ENCODE measurements around the gene METTL3. TPM values are rescaled to one million over a fixed set of nuclear protein-coding genes. Genes with fewer than 3 reads are reported as not detected.
"Not testable (repeated sequence)": the region's sequence is repeated elsewhere in the genome, so short reads cannot be mapped to it uniquely, and the experiment has no call there.

Gene METTL3
- 72.9 and 81.7 TPM in 2 replicates for total RNA-seq

DNA sequence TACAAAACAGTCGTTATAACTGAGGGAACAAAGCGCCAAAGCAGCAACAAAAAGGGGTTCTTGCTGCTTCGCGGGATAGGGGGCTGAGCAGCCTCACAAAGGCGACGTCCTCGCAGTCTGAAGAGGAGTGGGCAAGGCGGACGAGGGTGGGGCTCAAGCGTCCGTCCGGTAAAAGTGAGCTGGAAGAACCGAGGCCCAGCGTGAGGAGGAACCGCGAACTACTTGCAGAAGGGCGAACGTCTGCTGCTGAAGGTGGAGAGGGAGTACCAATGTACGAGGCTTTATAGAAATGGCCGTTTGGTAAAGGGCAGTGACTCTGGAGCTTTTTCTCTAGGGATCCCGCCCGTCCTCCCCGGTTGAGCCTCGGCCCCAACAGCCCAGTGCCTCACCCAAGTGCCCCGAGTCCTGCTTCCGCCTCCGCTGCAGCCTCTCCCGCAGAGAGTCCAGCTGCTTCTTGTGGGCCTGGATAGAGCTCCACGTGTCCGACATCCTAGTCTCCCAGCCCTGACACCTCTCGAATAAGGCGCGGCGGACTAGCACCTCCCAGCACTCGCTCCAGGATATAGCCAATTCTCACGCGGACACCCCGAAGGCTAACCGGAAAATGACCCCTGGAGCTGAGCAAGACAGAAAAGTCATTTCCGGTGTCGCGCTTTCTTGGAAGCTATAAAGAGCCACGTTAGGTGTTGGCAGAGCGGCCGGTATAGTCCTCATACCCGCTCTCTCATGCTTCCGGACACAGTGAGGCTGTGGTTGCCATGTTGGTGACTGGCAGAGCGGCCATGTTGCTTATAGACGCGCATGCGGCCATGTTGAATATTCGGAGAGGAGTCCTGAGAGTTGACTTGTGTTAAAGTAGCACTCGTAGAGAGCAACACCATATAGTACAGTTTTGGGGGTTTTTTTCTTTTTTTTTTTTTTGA is at the start of gene METTL3:
Gene METTL3, minus strand, starts transcription at position 606 of the 923 bp plus-strand sequence. Its CDS starts 117 bp downstream, at position 489.
- Mint-ChIP-seq H3K27me3 (peaks cover 4% of the 10 kb centered on the region), H3K9me3 (peaks cover 5% of the 10 kb centered on the region), H3K36me3 (ENCODE audit: low read depth) (peaks cover 25% of the 10 kb centered on the region), H3K27ac (peak within 1 kb of the TSS; percentile 98), H3K4me3 (peak within 1 kb of the TSS; percentile 99), H3K4me1 (peaks cover 28% of the 10 kb centered on the region)
- DNase-seq, result peak; percentile 98
- intact Hi-C loops (cut with micrococcal nuclease), result loop anchor here (1.0 to 5.0 kb wide), 5 partner anchors 15 to 899 kb away; partner anchors contain the start of genes CHD8, SALL2, SUPT16H and TOX4

DNA sequence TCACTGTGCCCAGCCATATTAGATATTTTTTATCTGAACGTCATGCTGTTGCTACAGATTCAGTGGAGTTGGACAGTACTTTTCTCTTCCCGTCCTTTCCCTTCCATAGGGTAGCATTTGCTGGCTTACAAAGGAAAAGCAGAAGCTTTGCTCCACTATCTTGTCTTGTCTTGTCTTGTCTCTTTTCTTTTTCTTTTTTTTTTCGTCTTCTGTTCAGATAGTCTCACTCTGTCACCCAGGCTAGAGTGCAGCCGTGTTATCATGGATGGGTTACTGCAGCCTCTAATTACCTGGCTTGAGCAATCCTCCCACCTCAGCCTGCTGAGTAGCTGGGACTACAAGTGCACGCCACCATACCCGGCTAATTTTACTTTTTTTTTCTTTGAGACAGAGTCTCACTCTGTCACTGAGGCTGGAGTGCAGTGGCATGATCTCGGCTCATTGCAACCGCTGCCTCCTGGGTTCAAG is 47.6 kb upstream of the METTL3 start:
- H3K27me3 Mint-ChIP-seq, result peaks cover 2% of the 10 kb centered on the region
- peaks cover 5% of the 10 kb centered on the region for H3K4me1 Mint-ChIP-seq
- no peaks in the 10 kb centered on the region for H3K9me3 Mint-ChIP-seq
- no peak overlapping the region for H3K27ac Mint-ChIP-seq
- intact Hi-C loops (cut with micrococcal nuclease), result loop anchor here (10.0 kb wide), 1 partner anchor 454 kb away; the partner anchor contains the start of gene TMEM253
- no peak overlapping the region for H3K4me3 Mint-ChIP-seq
- no peak for DNase-seq
- H3K36me3 Mint-ChIP-seq (ENCODE audit: low read depth), result no peaks in the 10 kb centered on the region

GRCh38 chr14:21557084-21557901 is 46.2 kb upstream of the METTL3 start:
- no peaks in the 10 kb centered on the region for H3K9me3 Mint-ChIP-seq
- H3K27me3 Mint-ChIP-seq, result no peaks in the 10 kb centered on the region
- intact Hi-C loops (cut with micrococcal nuclease), result loop anchor here (1.0 to 10.0 kb wide), 5 partner anchors 59 to 452 kb away; partner anchors contain the start of genes CHD8, TMEM253 and TOX4
- no peaks in the 10 kb centered on the region for H3K36me3 Mint-ChIP-seq (ENCODE audit: low read depth)
- peak overlapping the region; percentile 41 for H3K4me3 Mint-ChIP-seq
- no peak overlapping the region for H3K27ac Mint-ChIP-seq
- peak; percentile 93 for DNase-seq
- peaks cover 5% of the 10 kb centered on the region for H3K4me1 Mint-ChIP-seq

DNA sequence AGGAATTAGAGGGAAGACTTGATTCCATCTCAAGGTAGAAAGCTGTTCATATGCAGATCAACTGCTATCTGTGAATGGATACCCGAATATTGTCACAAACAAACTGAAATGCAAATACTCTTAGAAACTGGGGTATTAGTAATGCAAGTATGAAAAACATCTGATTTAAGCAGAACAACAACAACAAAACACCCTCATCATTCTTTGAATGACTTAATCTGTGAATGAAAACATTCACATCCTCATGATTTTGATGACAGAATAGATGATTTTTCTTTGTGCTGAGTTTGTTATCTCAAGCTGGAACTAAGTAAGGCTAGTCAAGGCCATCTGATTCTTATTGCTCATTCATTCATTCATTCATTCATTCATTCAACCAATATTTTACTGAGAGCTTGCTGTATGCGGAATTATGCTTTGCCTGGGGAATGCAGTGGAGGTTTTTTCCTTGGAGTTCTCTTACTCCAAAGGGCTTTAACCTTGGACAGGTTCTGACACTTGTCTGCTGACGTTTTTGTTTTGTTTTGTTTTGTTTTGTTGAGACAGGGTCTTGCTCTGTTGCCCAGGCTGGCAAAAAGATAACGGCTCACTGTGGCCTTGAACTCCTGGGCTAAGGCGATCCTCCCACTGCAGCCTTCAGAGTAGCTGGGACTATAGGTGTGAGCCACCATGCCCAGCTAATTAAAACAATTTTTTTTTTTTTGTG is 45.4 kb upstream of the METTL3 start:
- Mint-ChIP-seq H3K27me3 (no peaks in the 10 kb centered on the region), H3K36me3 (ENCODE audit: low read depth) (no peaks in the 10 kb centered on the region), H3K9me3 (no peaks in the 10 kb centered on the region), H3K27ac (no peak overlapping the region), H3K4me1 (peaks cover 5% of the 10 kb centered on the region), H3K4me3 (no peak overlapping the region)
- DNase-seq, result no peak
- intact Hi-C loops (cut with micrococcal nuclease), result loop anchor here (1.0 to 10.0 kb wide), 5 partner anchors 58 to 452 kb away; partner anchors contain the start of genes CHD8, TMEM253 and TOX4

DNA sequence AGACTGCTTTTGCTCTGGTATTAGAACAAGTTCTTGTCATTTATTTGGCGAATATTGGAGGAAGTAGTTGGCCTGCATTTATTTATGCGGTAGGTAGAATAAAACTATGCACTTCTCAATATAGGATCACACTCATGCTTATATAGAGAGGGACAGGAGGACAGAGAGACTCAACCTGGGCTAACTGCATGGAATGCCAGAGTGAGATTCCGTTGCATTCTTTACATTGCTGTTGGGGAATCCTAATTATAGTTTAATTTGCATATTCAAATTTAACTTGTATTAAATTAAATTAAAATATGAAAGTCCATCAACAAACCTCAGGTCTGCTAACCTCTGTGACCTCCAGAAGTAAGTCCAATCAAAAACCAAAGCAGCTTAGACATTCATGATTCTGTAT is 42.1 kb upstream of the METTL3 start:
- H3K36me3 Mint-ChIP-seq (ENCODE audit: low read depth), result no peaks in the 10 kb centered on the region
- H3K9me3 Mint-ChIP-seq, result no peaks in the 10 kb centered on the region
- no peak overlapping the region for H3K27ac Mint-ChIP-seq
- no peaks in the 10 kb centered on the region for H3K27me3 Mint-ChIP-seq
- no peak overlapping the region for H3K4me3 Mint-ChIP-seq
- intact Hi-C loops (cut with micrococcal nuclease), result loop anchor here (10.0 kb wide), 1 partner anchor 448 kb away; the partner anchor contains the start of gene TMEM253
- no peak for DNase-seq
- H3K4me1 Mint-ChIP-seq, result peaks cover 5% of the 10 kb centered on the region

- peaks cover 15% of the 10 kb centered on the region for H3K27me3 Mint-ChIP-seq
- H3K27ac Mint-ChIP-seq; H3K9me3 Mint-ChIP-seq; H3K36me3 Mint-ChIP-seq (ENCODE audit: low read depth); H3K4me1 Mint-ChIP-seq; intact Hi-C loops (cut with micrococcal nuclease); DNase-seq; H3K4me3 Mint-ChIP-seq: not testable (repeated sequence)
Observed at GRCh38 chr14:21544588-21544987, 33.4 kb upstream of the METTL3 start.

GRCh38 chr14:21543963-21544362 is 32.8 kb upstream of the METTL3 start:
- Mint-ChIP-seq H3K27ac (no peak overlapping the region), H3K9me3 (no peaks in the 10 kb centered on the region), H3K36me3 (ENCODE audit: low read depth) (no peaks in the 10 kb centered on the region), H3K4me3 (no peak overlapping the region), H3K4me1 (no peaks in the 10 kb centered on the region), H3K27me3 (peaks cover 21% of the 10 kb centered on the region)
- DNase-seq, result no peak
- intact Hi-C loops (cut with micrococcal nuclease), result no loop called here

- no peak overlapping the region for H3K4me3 Mint-ChIP-seq
- no peaks in the 10 kb centered on the region for H3K36me3 Mint-ChIP-seq (ENCODE audit: low read depth)
- no peaks in the 10 kb centered on the region for H3K9me3 Mint-ChIP-seq
- no peaks in the 10 kb centered on the region for H3K4me1 Mint-ChIP-seq
- no peak overlapping the region for H3K27ac Mint-ChIP-seq
- peaks cover 24% of the 10 kb centered on the region for H3K27me3 Mint-ChIP-seq
- DNase-seq, result no peak
- intact Hi-C loops (cut with micrococcal nuclease), result no loop called here
Observed at GRCh38 chr14:21543521-21543960, 32.4 kb upstream of the METTL3 start.

DNA sequence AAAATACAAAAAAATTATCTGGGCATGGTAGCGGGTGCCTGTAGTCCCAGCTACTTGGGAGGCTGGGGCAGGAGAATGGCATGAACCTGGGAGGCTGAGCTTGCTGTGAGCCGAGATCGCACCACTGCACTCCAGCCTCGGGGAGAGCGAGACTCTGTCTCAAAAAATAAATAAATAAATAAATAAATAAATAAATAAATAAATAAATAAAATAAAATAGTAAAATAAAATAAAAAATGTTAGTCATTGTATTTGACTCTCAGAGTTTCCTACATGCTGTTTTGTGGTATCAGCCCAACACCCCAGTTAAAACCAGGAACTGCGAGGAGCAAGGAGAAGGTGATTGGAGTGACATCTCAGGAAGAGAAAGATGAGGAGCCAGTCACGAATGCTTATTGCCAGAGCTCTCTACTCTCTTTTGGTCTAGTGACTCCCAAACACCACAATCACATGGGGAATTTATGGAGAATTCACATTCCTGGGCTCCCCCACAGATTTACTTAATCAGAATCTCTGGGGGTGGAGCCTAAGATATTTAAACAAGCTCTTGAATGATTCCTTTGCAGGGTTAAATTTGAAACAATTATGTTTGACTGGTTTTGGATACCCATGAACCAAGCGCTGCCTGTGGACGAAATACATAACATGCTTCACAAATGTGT is 30.4 kb upstream of the METTL3 start:
- Mint-ChIP-seq H3K9me3 (no peaks in the 10 kb centered on the region), H3K36me3 (ENCODE audit: low read depth) (no peaks in the 10 kb centered on the region), H3K4me3 (no peak overlapping the region), H3K4me1 (peaks cover 5% of the 10 kb centered on the region), H3K27ac (no peak overlapping the region), H3K27me3 (peaks cover 35% of the 10 kb centered on the region)
- intact Hi-C loops (cut with micrococcal nuclease), result no loop called here
- no peak for DNase-seq

DNA sequence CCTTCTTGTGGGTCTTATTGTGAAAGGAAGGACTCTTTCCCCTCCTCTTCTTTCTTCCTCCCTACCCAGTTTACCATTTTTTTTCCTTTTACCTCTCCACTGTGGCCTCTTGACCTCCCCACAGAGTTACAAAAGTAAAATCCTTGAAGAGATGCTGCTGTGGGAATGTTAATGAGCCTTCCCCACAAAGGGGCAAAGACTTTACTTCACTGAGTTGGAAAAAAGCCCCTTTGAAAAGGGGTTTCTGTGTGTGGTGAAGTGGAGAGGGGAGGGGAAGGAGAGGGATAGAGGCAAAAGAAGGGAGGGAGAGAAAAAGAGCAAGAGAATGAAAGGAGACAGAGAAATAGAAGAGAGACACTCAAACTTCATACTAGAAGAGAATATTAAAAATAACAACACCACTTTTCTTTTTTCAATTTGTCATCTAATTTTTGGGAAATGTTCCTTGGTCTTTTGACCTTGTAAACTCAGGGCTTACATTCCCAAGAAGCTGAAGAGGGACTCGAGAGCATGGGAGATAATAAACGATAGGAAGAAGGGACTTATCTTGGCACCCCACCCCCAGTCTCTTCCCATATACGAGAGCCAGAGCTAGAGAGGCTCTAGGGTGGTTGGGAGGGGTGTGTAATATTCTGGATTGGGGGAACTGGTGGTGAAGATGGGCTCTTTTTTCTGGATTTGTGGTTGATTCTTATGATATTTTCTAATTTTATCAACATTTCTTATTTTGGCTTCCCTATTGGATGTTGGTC is 28.2 kb upstream of the METTL3 start:
- no peak for DNase-seq
- peaks cover 54% of the 10 kb centered on the region for H3K27me3 Mint-ChIP-seq
- no peak overlapping the region for H3K4me3 Mint-ChIP-seq
- H3K36me3 Mint-ChIP-seq (ENCODE audit: low read depth), result no peaks in the 10 kb centered on the region
- no peaks in the 10 kb centered on the region for H3K9me3 Mint-ChIP-seq
- intact Hi-C loops (cut with micrococcal nuclease), result no loop called here
- peaks cover 5% of the 10 kb centered on the region for H3K4me1 Mint-ChIP-seq
- no peak overlapping the region for H3K27ac Mint-ChIP-seq

DNA sequence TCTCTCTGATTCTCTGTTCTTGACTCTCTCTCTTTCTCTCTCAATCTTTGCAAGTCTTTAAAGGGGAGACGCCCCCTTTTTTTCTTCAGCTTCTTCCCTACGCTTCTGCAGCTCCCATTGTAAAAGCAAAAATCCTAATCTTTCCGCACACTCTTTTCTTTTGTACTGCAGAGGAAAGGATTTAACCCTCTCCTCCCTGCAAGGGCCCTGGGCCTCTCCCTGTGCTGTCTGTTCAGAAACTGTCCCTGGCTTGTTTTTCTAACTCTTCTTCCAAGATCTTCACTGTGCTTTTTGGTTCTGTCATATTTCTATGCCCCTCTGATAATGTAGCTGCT is 25.9 kb upstream of the METTL3 start:
- Mint-ChIP-seq H3K27ac (no peak overlapping the region), H3K9me3 (no peaks in the 10 kb centered on the region), H3K27me3 (peaks cover 55% of the 10 kb centered on the region), H3K4me3 (no peak overlapping the region), H3K4me1 (peaks cover 5% of the 10 kb centered on the region), H3K36me3 (ENCODE audit: low read depth) (no peaks in the 10 kb centered on the region)
- intact Hi-C loops (cut with micrococcal nuclease), result no loop called here
- DNase-seq, result no peak

- Mint-ChIP-seq H3K27ac (no peak overlapping the region), H3K36me3 (ENCODE audit: low read depth) (no peaks in the 10 kb centered on the region), H3K9me3 (no peaks in the 10 kb centered on the region), H3K27me3 (peaks cover 55% of the 10 kb centered on the region), H3K4me1 (peaks cover 5% of the 10 kb centered on the region), H3K4me3 (no peak overlapping the region)
- DNase-seq, result no peak
- intact Hi-C loops (cut with micrococcal nuclease), result no loop called here
Observed at GRCh38 chr14:21536418-21537089, 25.4 kb upstream of the METTL3 start.

All from activated CD4-positive, alpha-beta T cell treated with anti-CD3 and anti-CD28 coated beads, Interleukin-2, amount 10 ng/mL, durations not matched to agents 24 days and 14 days (primary cell).